Measurements from ENCODE around the gene SLC27A1.
"Not testable (repeated sequence)": the region's sequence is repeated elsewhere in the genome, so short reads cannot be mapped to it uniquely, and the experiment has no call there.

SLC27A1 gene

GRCh38 chr19:17456127-17456526 lies 14.2 kb upstream of the SLC27A1 start:
- DNase-seq (ENCODE audit: low read depth in 3 of 3) = no peak

GRCh38 chr19:17457616-17458015 lies 12.7 kb upstream of the SLC27A1 start:
- DNase-seq (ENCODE audit: low read depth in 3 of 3) = no peak

- DNase-seq (ENCODE audit: low read depth in 3 of 3) = no peak
Observed at GRCh38 chr19:17458970-17459369, 11.4 kb upstream of the SLC27A1 start.

- no peak for DNase-seq (ENCODE audit: low read depth in 3 of 3)
Observed at GRCh38 chr19:17460372-17461230, 9.7 kb upstream of the SLC27A1 start, which contains the start of gene NXNL1. Gene NXNL1 (minus strand): TSS chr19:17460926. CDS start chr19:17460869, 57 bp downstream.

GRCh38 chr19:17466487-17466850 lies 3.9 kb upstream of the SLC27A1 start:
- no peak for DNase-seq (ENCODE audit: low read depth in 3 of 3)

GRCh38 chr19:17467471-17468301 lies 2.6 kb upstream of the SLC27A1 start:
- DNase-seq (ENCODE audit: low read depth in 3 of 3) = no peak

GRCh38 chr19:17468302-17469091 lies 1.8 kb upstream of the SLC27A1 start:
- DNase-seq (ENCODE audit: low read depth in 3 of 3) = no peak

- DNase-seq (ENCODE audit: low read depth in 3 of 3) = no peak
Observed at GRCh38 chr19:17469092-17469480, 1.2 kb upstream of the SLC27A1 start.

- peak; percentile 76 to 96 (median 86) for DNase-seq (ENCODE audit: low read depth in 3 of 3)
Observed at GRCh38 chr19:17469481-17470067, 750 bp upstream of the SLC27A1 start.

GRCh38 chr19:17471410-17472125 lies 1.2 kb downstream of the SLC27A1 start:
- DNase-seq (ENCODE audit: low read depth in 3 of 3) = no peak

GRCh38 chr19:17473041-17473440 lies 2.7 kb downstream of the SLC27A1 start:
- no peak for DNase-seq (ENCODE audit: low read depth in 3 of 3)

- not testable (repeated sequence) for DNase-seq (ENCODE audit: low read depth in 3 of 3)
Observed at GRCh38 chr19:17475011-17475540, 4.8 kb downstream of the SLC27A1 start.

GRCh38 chr19:17475541-17476115 lies 5.3 kb downstream of the SLC27A1 start:
- DNase-seq (ENCODE audit: low read depth in 3 of 3) = no peak

GRCh38 chr19:17479325-17479791 lies 9.0 kb downstream of the SLC27A1 start:
- DNase-seq (ENCODE audit: low read depth in 3 of 3) = no peak

GRCh38 chr19:17481986-17482385 lies 11.7 kb downstream of the SLC27A1 start:
- no peak for DNase-seq (ENCODE audit: low read depth in 3 of 3)

GRCh38 chr19:17482877-17483604 lies 12.7 kb downstream of the SLC27A1 start:
- no peak for DNase-seq (ENCODE audit: low read depth in 3 of 3)

- DNase-seq (ENCODE audit: low read depth in 3 of 3) = no peak
Observed at GRCh38 chr19:17483605-17484002, 13.3 kb downstream of the SLC27A1 start.

- DNase-seq (ENCODE audit: low read depth in 3 of 3) = no peak
Observed at GRCh38 chr19:17484520-17485185, 14.3 kb downstream of the SLC27A1 start.

All from stimulated activated CD4-positive, alpha-beta T cell treated with anti-CD3 and anti-CD28 coated beads, TNF-alpha, amount 100 ng/mL, for 48 hours (primary cell).